Lower leg skin (tissue), 3 donors: Measurements from ENCODE around the gene CALR3.

ENCODE experiments used
- CTCF ChIP-seq, 3 donors: fragments of 450-650 bp; IDR thresholded peaks; one replicate each; pipeline ENCODE4 v1.5.1; 2016; ENCODE audit warnings: antibody characterized with exemption in 3 of 3, mild to moderate bottlenecking in 3 of 3, moderate library complexity in 2 of 3
- POLR2A ChIP-seq, 2 donors: fragments of 450-650 bp; IDR thresholded peaks; one replicate each; pipeline ENCODE4 v1.6.1; 2016 to 2017; ENCODE audit warnings: antibody characterized with exemption in 2 of 2, mild to moderate bottlenecking in 1 of 2, moderate library complexity in 1 of 2

GRCh38 chr19:16531380-16531669 is 35.4 kb upstream of the CALR3 start:
- no peak for TF ChIP-seq CTCF (IDR thresholded peaks at IDR 0.05)
- no peak for TF ChIP-seq POLR2A (IDR thresholded peaks at IDR 0.05)
